RWPE1 (cell line): ENCODE measurements around the gene SUGCT.
"Not testable (repeated sequence)": the region's sequence is repeated elsewhere in the genome, so short reads cannot be mapped to it uniquely, and the experiment has no call there.

Experiments used
- CTCF ChIA-PET: fragments of 350-600 bp; sonication (Branson Sonifier 250); formaldehyde crosslinking; extraction: SDS; loops from one replicate; lab custom pipeline; 2021; lab: Yijun Ruan, JAX
- POLR2A ChIA-PET: fragments of 400-600 bp; formaldehyde crosslinking; extraction: SDS; loops from one replicate; lab custom pipeline; 2020; ENCODE audit warnings: antibody characterized with exemption; ENCODE audit not compliant: low non-redundant PET; lab: Yijun Ruan, JAX
- DNase-seq: peaks from one replicate; pipeline ENCODE4 v3.0.0; 2012; ENCODE audit warnings: low spot score
- H3K27ac ChIP-seq: fragments of 450-650 bp; 2 replicates; pipeline ENCODE4 v1.5.1; 2017
- TF ChIP-seq, protein P1 (sequence below): fragments of 450-650 bp; conservative IDR thresholded peaks from 2 replicates; pipeline ENCODE4 v1.5.1; 2017; ENCODE audit warnings: low read depth, mild to moderate bottlenecking

SUGCT gene

DNA sequence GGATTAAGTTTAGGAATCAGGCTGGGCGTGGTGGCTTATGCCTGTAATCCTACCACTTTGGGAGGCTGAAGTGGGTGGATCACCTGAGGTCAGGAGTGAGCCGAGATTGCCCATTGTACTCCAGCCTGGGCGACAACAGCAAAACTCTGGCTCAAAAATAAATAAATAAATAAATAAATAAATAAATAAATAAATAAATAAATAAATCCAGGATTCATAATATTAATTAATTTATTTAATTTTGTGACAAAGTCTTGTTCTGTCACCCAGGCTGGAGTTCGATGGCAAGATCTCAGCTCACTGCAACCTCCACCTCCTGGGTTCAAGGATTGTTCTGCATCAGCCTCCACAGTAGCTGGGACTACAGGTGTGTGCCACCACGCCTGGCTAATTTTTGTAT lies 4.2 kb downstream of the SUGCT start:
- TF ChIP-seq, protein P1, sequence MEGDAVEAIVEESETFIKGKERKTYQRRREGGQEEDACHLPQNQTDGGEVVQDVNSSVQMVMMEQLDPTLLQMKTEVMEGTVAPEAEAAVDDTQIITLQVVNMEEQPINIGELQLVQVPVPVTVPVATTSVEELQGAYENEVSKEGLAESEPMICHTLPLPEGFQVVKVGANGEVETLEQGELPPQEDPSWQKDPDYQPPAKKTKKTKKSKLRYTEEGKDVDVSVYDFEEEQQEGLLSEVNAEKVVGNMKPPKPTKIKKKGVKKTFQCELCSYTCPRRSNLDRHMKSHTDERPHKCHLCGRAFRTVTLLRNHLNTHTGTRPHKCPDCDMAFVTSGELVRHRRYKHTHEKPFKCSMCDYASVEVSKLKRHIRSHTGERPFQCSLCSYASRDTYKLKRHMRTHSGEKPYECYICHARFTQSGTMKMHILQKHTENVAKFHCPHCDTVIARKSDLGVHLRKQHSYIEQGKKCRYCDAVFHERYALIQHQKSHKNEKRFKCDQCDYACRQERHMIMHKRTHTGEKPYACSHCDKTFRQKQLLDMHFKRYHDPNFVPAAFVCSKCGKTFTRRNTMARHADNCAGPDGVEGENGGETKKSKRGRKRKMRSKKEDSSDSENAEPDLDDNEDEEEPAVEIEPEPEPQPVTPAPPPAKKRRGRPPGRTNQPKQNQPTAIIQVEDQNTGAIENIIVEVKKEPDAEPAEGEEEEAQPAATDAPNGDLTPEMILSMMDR: no peak
- no peak overlapping the region for H3K27ac ChIP-seq
- POLR2A ChIA-PET: no interaction called here
- CTCF ChIA-PET: no interaction called here
- no peak for DNase-seq

DNA sequence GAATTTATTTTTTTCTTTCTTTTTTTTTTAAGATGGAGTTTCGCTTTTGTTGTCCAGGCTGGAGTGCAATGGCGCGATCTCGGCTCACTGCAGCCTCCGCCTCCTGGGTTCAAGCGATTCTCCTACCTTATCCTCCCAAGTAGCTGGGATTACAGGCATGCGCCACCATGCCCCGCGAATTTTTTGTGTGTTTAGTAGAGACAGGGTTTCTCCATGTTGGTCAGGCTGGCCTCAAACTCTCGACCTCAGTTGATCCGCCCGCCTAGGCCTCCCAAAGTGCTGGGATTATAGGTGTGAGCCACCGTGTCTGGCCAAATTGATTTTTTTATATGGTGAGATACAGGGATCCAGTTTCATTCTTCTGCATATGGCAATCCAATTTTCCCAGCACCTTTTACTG lies 5.1 kb downstream of the SUGCT start:
- H3K27ac ChIP-seq, DNase-seq, POLR2A ChIA-PET: not testable (repeated sequence)
- CTCF ChIA-PET: interaction anchor here (0.9 kb wide), 1 partner anchor 46 kb away, joined by 4 read pairs; no protein-coding TSS in a partner anchor

DNA sequence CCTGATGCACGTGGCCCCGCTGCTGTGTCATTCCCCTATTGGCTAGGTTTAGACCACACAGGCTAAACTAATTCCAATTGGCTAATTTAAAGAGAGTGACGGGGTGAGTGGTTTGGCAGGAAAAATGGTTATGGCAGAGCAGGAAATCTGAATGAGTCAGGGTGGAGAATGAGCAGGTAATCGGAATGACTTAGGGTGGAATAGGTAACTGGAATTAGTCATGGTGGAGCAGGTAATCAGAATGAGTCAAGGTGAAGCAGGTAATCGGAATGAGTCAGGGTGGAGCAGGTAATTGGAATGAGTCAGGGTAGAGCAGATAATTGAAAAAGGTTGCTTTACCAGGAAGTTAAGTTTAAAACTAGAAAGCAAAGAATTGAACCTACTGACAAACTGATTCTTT lies 7.1 kb downstream of the SUGCT start:
- H3K27ac ChIP-seq, CTCF ChIA-PET, POLR2A ChIA-PET: not testable (repeated sequence)
- DNase-seq: peak; percentile 42

DNA sequence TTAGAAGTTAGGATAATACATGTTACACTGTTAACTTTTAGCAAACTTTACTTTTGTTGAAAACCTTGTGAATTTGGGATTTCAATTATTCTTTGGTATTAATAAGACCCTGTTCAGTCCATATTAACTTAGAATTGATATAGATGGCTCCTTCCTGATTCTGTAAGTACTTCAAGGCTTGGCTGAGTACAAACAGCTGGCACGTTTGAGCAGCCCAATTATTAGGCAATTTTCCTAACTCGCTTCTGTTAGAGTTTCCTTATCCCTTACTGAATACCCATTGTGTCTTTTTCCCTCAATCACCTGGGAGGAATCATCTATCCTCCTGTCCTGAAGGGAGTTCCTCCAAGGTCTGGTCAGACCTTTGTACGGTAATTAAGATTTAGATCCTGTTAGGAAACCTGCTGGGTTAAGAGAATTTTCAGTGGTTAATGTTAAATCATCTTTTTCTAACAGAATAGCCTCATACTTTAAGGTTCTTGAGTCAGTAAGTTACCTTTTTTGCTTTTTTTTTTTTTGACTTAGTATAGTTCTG lies 10.9 kb downstream of the SUGCT start:
- H3K27ac ChIP-seq, POLR2A ChIA-PET, DNase-seq, CTCF ChIA-PET: not testable (repeated sequence)

DNA sequence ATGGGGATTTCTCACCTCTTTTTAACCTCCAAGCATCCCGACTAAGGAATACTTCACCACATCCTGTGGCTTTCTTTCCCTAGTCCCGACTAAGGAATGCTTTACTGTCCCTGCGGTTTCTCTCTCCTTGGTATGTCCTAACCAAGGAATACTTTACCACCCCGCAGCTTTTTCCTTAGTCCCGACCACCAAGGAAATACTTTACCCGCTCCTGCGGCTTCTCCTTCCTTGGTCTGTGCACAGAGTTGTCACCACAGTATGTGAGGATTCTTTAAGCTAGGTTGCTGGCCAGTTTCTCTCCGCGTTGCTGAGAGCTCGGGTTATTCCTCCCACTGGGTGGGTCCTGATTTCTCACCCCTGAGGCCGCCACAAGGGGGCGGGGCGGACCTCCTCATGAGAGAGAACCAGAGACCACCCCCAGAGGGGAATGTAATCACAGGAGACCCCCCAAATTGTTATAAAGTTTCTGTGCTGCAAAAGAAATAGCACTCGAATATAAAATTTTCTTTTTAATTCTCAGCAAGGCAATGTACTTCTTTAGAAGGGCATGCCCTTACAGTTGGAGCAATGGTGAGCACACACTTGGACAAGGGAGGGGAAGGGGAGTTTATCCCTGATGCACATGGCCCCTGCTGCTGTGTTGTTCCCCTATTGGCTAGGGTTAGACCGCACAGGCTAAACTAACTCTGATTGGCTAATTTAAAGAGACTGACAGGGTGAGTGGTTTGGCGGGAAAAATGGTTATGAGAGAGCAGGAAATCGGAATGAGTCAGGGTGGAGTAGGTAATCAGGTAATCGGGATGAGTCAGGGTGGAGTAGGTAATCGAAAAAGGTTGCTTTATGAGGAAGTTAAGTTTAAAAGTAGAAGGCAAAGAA lies 12.8 kb downstream of the SUGCT start:
- no peak for DNase-seq
- H3K27ac ChIP-seq: no peak overlapping the region
- TF ChIP-seq, protein P1: no peak
- POLR2A ChIA-PET: no interaction called here
- CTCF ChIA-PET: no interaction called here

DNA sequence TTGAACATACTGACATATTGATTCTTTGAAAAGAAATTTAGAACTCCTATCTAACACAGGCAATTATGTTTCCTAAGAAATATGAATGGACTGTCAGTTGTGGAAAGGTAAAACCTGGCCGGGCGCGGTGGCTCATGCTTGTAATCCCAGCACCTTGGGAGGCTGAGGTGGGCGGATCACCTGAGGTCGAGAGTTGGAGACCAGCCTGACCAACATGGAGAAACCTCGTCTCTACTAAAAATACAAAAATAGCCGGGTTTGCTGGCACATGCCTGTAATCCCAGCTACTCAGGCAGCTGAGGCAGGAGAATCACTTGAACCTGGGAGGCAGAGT lies 13.4 kb downstream of the SUGCT start:
- H3K27ac ChIP-seq, DNase-seq, POLR2A ChIA-PET, CTCF ChIA-PET: not testable (repeated sequence)

DNA sequence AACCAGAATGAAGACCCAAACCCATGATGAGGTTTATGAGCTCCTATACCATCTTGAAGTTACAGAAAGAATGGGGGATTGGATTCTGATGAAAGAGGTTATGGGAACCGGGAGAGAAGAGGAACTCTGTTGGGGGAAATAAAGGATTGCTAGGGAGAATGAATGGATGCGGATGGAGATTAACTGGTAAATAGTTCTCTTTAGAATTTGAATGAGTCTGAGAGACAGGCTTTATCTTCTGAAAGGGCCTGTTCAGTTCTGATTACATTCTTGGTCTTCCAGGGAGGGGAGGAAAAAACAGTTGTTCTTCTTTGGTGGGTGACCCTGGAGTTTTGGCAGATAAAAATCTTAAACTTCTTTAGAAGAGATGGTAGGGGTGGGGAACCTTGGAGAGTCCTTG lies 13.9 kb downstream of the SUGCT start:
- POLR2A ChIA-PET: no interaction called here
- no peak overlapping the region for H3K27ac ChIP-seq
- CTCF ChIA-PET: no interaction called here

DNA sequence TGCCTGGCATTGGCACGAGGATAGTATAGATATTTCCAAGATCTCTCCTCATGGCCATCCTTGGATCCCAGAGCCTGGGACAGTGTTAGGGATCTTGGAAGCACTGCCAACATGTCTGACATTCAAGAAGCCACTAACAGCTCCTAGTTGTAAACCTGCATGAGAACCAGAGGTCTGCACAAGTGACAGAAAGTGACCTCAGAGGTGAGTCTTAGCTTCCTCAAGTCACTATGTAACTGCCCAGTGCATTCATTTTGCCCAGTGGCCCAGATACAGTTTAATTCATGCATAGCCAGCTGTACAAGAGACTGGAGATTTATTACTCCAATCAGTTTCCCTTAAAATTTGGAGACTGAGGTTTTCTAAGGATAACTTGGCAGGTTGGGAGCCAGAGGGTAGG lies 16.7 kb downstream of the SUGCT start:
- TF ChIP-seq, protein P1: no peak
- no peak overlapping the region for H3K27ac ChIP-seq
- CTCF ChIA-PET: no interaction called here
- POLR2A ChIA-PET: no interaction called here
- no peak for DNase-seq

More for the DNA sequence above, 13.9 kb downstream of the SUGCT start:
- DNase-seq: no peak
- TF ChIP-seq, protein P1: no peak

DNA sequence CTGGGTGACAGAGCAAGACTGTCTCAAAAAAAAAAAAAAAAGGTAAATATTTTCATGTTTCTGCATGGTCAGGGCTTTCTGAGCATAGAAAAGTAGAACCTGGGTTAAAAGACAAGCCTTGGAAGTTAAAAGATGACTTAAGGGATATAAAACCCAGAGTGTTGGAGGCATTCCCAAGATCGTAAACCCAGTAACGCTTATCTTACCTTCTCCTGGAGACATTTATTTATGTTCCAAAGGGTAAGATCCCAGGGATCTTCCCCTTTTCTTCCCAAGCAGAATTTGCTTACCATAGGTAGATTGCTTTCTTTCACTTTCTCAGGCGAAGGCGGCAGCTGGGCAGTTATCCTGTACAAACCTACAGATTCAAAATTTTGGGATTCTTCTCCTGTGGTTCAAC lies 22.2 kb downstream of the SUGCT start:
- ChIA-PET POLR2A (no interaction called here), CTCF (no interaction called here)
- TF ChIP-seq, protein P1: no peak
- no peak overlapping the region for H3K27ac ChIP-seq
- no peak for DNase-seq
